K562 (cell line): Measurements from ENCODE around the gene CYP2J2. TPM values are rescaled to one million over a fixed set of nuclear protein-coding genes. Genes with fewer than 3 reads are reported as not detected.

Source experiments
- ATAC-seq: fragments of 200-7000 bp; cut with Tn5 transposase; 3 replicates; pipeline ENCODE4 v1.9.1; 2020; ENCODE audit warnings: moderate library complexity
- BruUV-seq: library from RNA; stranded (reverse); fragments of 400-500 nt; replicated peaks from 2 replicates; lab custom pipeline; 2021; lab: Mats Ljungman, UMichigan
- CTCF ChIA-PET: fragments of 300-600 bp; formaldehyde crosslinking; extraction: SDS; loops from one replicate; lab custom pipeline; 2021; ENCODE audit warnings: low intra/inter-chr PET ratio; lab: Yijun Ruan, JAX
- POLR2A ChIA-PET: fragments of 300-600, 350-650 bp; sonication (Branson Sonifier 250); formaldehyde crosslinking; extraction: SDS; loops from one replicate; lab custom pipeline; 2021; ENCODE audit warnings: antibody characterized with exemption, inconsistent platforms; lab: Yijun Ruan, JAX
- DNase-seq, 4 experiments: peaks; one replicate each; pipeline versions ENCODE4 v3.0.0 to v3.0.0-alpha.2; 2011 to 2018; ENCODE audit warnings: low spot score in 3 of 4, mixed read lengths in 3 of 4; ENCODE audit errors: extremely low read depth in 1 of 4
- FAIRE-seq: peaks from 2 replicates; lab custom pipeline; 2011; peaks lifted over from hg19 to GRCh38; lab: Jason Lieb, UNC
- H2AFZ ChIP-seq: 2 replicates; pipeline ENCODE4 v1.6.0; 2011; ENCODE audit warnings: low read depth, low read length, control low read depth, inconsistent platforms
- H3K27ac ChIP-seq: fragments of 200-600 bp; 3 replicates; pipeline ENCODE4 v1.8.0; 2011; ENCODE audit warnings: low read depth, mild to moderate bottlenecking, control low read depth, inconsistent platforms, low read length, moderate library complexity, mixed read lengths; ENCODE audit errors: extremely low read depth
- H3K27me3 ChIP-seq, 2 experiments: fragments of 300-600 bp in 1 of 2; 2 replicates in 1 of 2; 3 replicates in 1 of 2; pipeline versions ENCODE4 v1.6.0 to v1.8.0; 2011; ENCODE audit warnings: inconsistent platforms in 2 of 2, low read length in 2 of 2, mild to moderate bottlenecking in 1 of 2, mixed read lengths in 1 of 2, moderate library complexity in 1 of 2; ENCODE audit not compliant: control insufficient read depth in 2 of 2, insufficient read depth in 2 of 2
- H3K36me3 ChIP-seq: fragments of 300-600 bp; 3 replicates; pipeline ENCODE4 v1.8.0; 2011; ENCODE audit warnings: mild to moderate bottlenecking, low read length, inconsistent platforms; ENCODE audit not compliant: control insufficient read depth, insufficient read depth
- H3K4me1 ChIP-seq, 2 experiments: fragments of 200-600 bp in 1 of 2; replicated peaks in 1 of 2; 2 replicates in 1 of 2; 3 replicates in 1 of 2; pipeline versions ENCODE4 v1.5.1 to v1.8.0; 2011; ENCODE audit warnings: inconsistent platforms in 2 of 2, low read length in 2 of 2, mild to moderate bottlenecking in 1 of 2, mixed read lengths in 1 of 2, moderate library complexity in 1 of 2; ENCODE audit not compliant: control insufficient read depth in 2 of 2, insufficient read depth in 2 of 2
- H3K4me2 ChIP-seq: 2 replicates; pipeline ENCODE4 v1.6.1; 2011; ENCODE audit warnings: low read length, control low read depth, inconsistent platforms, mixed read lengths; ENCODE audit not compliant: insufficient read depth
- H3K4me3 ChIP-seq: fragments of 200-600 bp; sonication (generic), shearing (Covaris generic); 2 replicates; pipeline ENCODE4 v1.5.1; 2016; ENCODE audit warnings: control low read depth, inconsistent platforms
- H3K79me2 ChIP-seq: fragments of 200-600 bp; 3 replicates; pipeline ENCODE4 v1.8.0; 2011; ENCODE audit warnings: low read length, inconsistent platforms; ENCODE audit not compliant: control insufficient read depth, insufficient read depth
- H3K9ac ChIP-seq, 2 experiments: 2 replicates each; pipeline versions ENCODE4 v1.6.0 to v1.6.1; 2011; ENCODE audit warnings: low read depth in 2 of 2, low read length in 2 of 2, control low read depth in 1 of 2, inconsistent platforms in 1 of 2, mild to moderate bottlenecking in 1 of 2, mixed read lengths in 1 of 2; ENCODE audit not compliant: insufficient read depth in 1 of 2
- H3K9me1 ChIP-seq: one replicate; pipeline ENCODE4 v1.6.0; 2011; ENCODE audit warnings: inconsistent platforms, mild to moderate bottlenecking, low read length, moderate library complexity; ENCODE audit not compliant: control insufficient read depth, insufficient read depth
- H3K9me3 ChIP-seq: replicated peaks from 2 replicates; pipeline ENCODE4 v1.5.1; 2011; ENCODE audit warnings: low read depth, low read length, inconsistent platforms; ENCODE audit not compliant: control insufficient read depth, insufficient read depth
- H4K20me1 ChIP-seq: replicated peaks from 2 replicates; pipeline ENCODE4 v1.6.1; 2011; ENCODE audit warnings: low read length, inconsistent platforms, mixed read lengths; ENCODE audit not compliant: control insufficient read depth, insufficient read depth
- CAMTA2 ChIP-seq: fragments of 250-450 bp; sonication (Bioruptor Pico); conservative IDR thresholded peaks from 2 replicates; pipeline ENCODE4 v1.5.1; 2022
- ELF4 ChIP-seq: fragments of 450-650 bp; formaldehyde crosslinking; IDR thresholded peaks from 2 replicates; pipeline ENCODE4 v1.4.0; 2022; ENCODE audit warnings: missing genetic modification characterization
- FOXK1 ChIP-seq: sonication (generic); formaldehyde crosslinking; IDR thresholded peaks from 2 replicates; pipeline ENCODE4 v1.8.0; 2022; ENCODE audit warnings: missing genetic modification reagents, mild to moderate bottlenecking, borderline replicate concordance
- FOXO4 ChIP-seq: fragments of 450-650 bp; formaldehyde crosslinking; IDR thresholded peaks from 2 replicates; pipeline ENCODE4 v1.4.0; 2020; ENCODE audit warnings: mild to moderate bottlenecking, moderate library complexity
- HOXB6 ChIP-seq: fragments of 250-450 bp; sonication (Bioruptor Pico); IDR thresholded peaks from 2 replicates; pipeline ENCODE4 v1.5.1; 2022; ENCODE audit warnings: mild to moderate bottlenecking, borderline replicate concordance
- MAFK ChIP-seq: IDR thresholded peaks from 2 replicates; pipeline ENCODE4 v1.6.1; 2011; ENCODE audit warnings: low read length, improper control_type of control experiment
- NCOA1 ChIP-seq: fragments of 450-650 bp; IDR thresholded peaks from 2 replicates; pipeline ENCODE4 v1.6.1; 2016; ENCODE audit warnings: low read depth
- NR2C2 ChIP-seq, 2 experiments: fragments of 200-800 bp in 1 of 2; sonication (Bioruptor generic) in 1 of 2; sonication (generic) in 1 of 2; formaldehyde crosslinking in 1 of 2; IDR thresholded peaks; 2 replicates each; pipeline versions ENCODE4 v1.6.1 to v1.8.0; 2016 to 2022; ENCODE audit warnings: mild to moderate bottlenecking in 1 of 2, missing compliant biosample characterization in 1 of 2, missing genetic modification characterization in 1 of 2, missing genetic modification reagents in 1 of 2
- RHOXF2B ChIP-seq: fragments of 250-450 bp; sonication (Bioruptor Pico); conservative IDR thresholded peaks from 2 replicates; pipeline ENCODE4 v1.5.1; 2021
- TAF7 ChIP-seq: fragments of 450-650 bp; IDR thresholded peaks from 2 replicates; pipeline ENCODE4 v1.6.1; 2016; ENCODE audit warnings: missing genetic modification characterization, missing compliant biosample characterization
- TGIF2 ChIP-seq: sonication (generic); formaldehyde crosslinking; IDR thresholded peaks from 2 replicates; pipeline ENCODE4 v1.8.1; 2022; ENCODE audit warnings: mild to moderate bottlenecking, missing genetic modification reagents, moderate library complexity
- ZC3H11A ChIP-seq: IDR thresholded peaks from 2 replicates; pipeline ENCODE4 v1.6.1; 2012; ENCODE audit warnings: low read depth, low read length, improper control_type of control experiment
- ZNF212 ChIP-seq: fragments of 450-650 bp; formaldehyde crosslinking; IDR thresholded peaks from 2 replicates; pipeline ENCODE4 v1.4.0; 2020; ENCODE audit warnings: mild to moderate bottlenecking
- WGBS: fragments of 100-300 bp; shearing (Covaris generic); methylation state at CpG from one replicate; pipeline ENCODE4 v1.1.6; 2016; ENCODE audit warnings: low coverage, mixed read lengths; ENCODE audit not compliant: insufficient coverage; ENCODE audit errors: missing lambda C conversion rate; 5-methylcytosine and 5-hydroxymethylcytosine counted together
- in situ Hi-C: fragments of 300-500 bp; cut with MboI; formaldehyde crosslinking; loops from 4 replicates; pipeline ENCODE4 v1.15.0; 2018; ENCODE audit warnings: inconsistent platforms, mixed read lengths
- intact Hi-C: fragments of 100-400 bp; cut with micrococcal nuclease; formaldehyde crosslinking; loops from 2 replicates; pipeline ENCODE4 v1.14.2; 2022
- polyA plus RNA-seq, 8 experiments: library from polyadenylated mRNA; depleted of rRNA in 4 of 8; stranded (reverse) in 5 of 8; unstranded in 3 of 8; fragments of >200 nt; fragmentation: Nextera tagmentation in 2 of 8; fragmentation: Illumina TruSeq in 1 of 8; extraction: Ambion mirVana in 2 of 8; extraction: Trizol in 1 of 8; gene quantifications; 2 replicates each; pipeline versions ENCODE4 v1.2.1 to v1.2.3, GENCODE V29; 2011 to 2014; ENCODE audit warnings: inconsistent platforms in 1 of 8, missing spikeins in 1 of 8
- total RNA-seq, 7 experiments: library from RNA; depleted of rRNA in 6 of 7; stranded (reverse); fragments of >200 nt in 6 of 7; fragmentation: Illumina TruSeq in 2 of 7; extraction: Trizol in 2 of 7; gene quantifications; 2 replicates each; pipeline versions ENCODE4 v1.2.1 to v1.2.3, GENCODE V29; 2011 to 2021; ENCODE audit warnings: low replicate concordance in 1 of 7
- TF ChIP-seq, protein P1 (sequence below), 2 experiments: fragments of 450-650 bp in 1 of 2; sonication (generic) in 1 of 2; formaldehyde crosslinking; conservative IDR thresholded peaks; 2 replicates each; pipeline versions ENCODE4 v1.4.0 to v1.8.1; 2020 to 2022; ENCODE audit warnings: mild to moderate bottlenecking in 1 of 2, missing genetic modification reagents in 1 of 2

The CYP2J2 gene
- total and polyA plus RNA-seq, 9 of the 15 experiments (the other 6 are each of a cell fraction or from before 2014, with no cell fraction given) = not detected

GRCh38 chr1:59917785-59918180 lies 8.8 kb downstream of the CYP2J2 start (continued):
- TF ChIP-seq TAF7 (tag) = no peak
- TF ChIP-seq ZNF212 (CRISPR knock-in tag) = no peak
- TF ChIP-seq TGIF2 = no peak
- no peak for TF ChIP-seq ZC3H11A
- TF ChIP-seq NR2C2 (CRISPR knock-in tag; IDR thresholded peaks at IDR 0.05) = no peak
- TF ChIP-seq NR2C2 (tag; IDR thresholded peaks at IDR 0.05) = no peak
- TF ChIP-seq, all 486 proteins: peak for 0

GRCh38 chr1:59917026-59917784 lies 9.4 kb downstream of the CYP2J2 start:
- TF ChIP-seq FOXO4 (CRISPR knock-in tag) (no peak), RHOXF2B (CRISPR knock-in tag) (no peak), ELF4 (CRISPR knock-in tag) (no peak), FOXK1 (CRISPR knock-in tag) (no peak), HOXB6 (no peak), CAMTA2 (no peak), NCOA1 (no peak), MAFK (no peak)
- TF ChIP-seq, protein P1, sequence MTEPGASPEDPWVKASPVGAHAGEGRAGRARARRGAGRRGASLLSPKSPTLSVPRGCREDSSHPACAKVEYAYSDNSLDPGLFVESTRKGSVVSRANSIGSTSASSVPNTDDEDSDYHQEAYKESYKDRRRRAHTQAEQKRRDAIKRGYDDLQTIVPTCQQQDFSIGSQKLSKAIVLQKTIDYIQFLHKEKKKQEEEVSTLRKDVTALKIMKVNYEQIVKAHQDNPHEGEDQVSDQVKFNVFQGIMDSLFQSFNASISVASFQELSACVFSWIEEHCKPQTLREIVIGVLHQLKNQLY (CRISPR knock-in tag; conservative IDR thresholded peaks at IDR 0.05) = no peak
- H3K4me3 ChIP-seq = no peak overlapping the region
- in situ Hi-C loops (no loop called here), intact Hi-C loops (no loop called here)
- WGBS = 2% methylated on average over 10 of the region's 10 CpGs
- FAIRE-seq (no peak), DNase-seq (no peak), ATAC-seq (no peak)
- H3K4me1 ChIP-seq = no peaks in the 10 kb centered on the region
- no TSS peak for BruUV-seq
- H3K9ac ChIP-seq = no peak overlapping the region
- no peaks in the 10 kb centered on the region for H3K9me1 ChIP-seq
- ChIA-PET POLR2A (no interaction called here), CTCF (no interaction called here)
- H2AFZ ChIP-seq = no peak overlapping the region
- H3K36me3 ChIP-seq = no peaks in the 10 kb centered on the region
- H3K27ac ChIP-seq = no peak overlapping the region
- no peaks in the 10 kb centered on the region for H3K9me3 ChIP-seq
- no peaks in the 10 kb centered on the region for H3K27me3 ChIP-seq
- H4K20me1 ChIP-seq = no peaks in the 10 kb centered on the region
- H3K79me2 ChIP-seq = no peaks in the 10 kb centered on the region
- no peak overlapping the region for H3K4me2 ChIP-seq
